Thoracic aorta (tissue), 2 donors: ENCODE measurements around the gene ANTXR2. TPM values are rescaled to one million over a fixed set of nuclear protein-coding genes. Genes with fewer than 3 reads are reported as not detected.

Experiments used
- ATAC-seq: fragments of 150-250 bp; one replicate; pipeline ENCODE4 v1.8.0; 2017; ENCODE audit warnings: low read depth; ENCODE audit not compliant: insufficient number of reproducible peaks, low FRiP score
- DNase-seq: peaks from one replicate; pipeline ENCODE4 v3.0.0-alpha.2; 2020; ENCODE audit warnings: low spot score
- H3K27ac ChIP-seq, 2 donors: fragments of 200-600 bp; sonication (generic); 1 replicate in 1 of 2; 2 replicates in 1 of 2; pipeline ENCODE4 v1.5.1; 2016; ENCODE audit warnings: mild to moderate bottlenecking in 2 of 2, moderate library complexity in 2 of 2
- H3K27me3 ChIP-seq: fragments of 200-600 bp; sonication (generic); replicated peaks from 2 replicates; pipeline ENCODE4 v1.6.0; 2016; ENCODE audit warnings: mild to moderate bottlenecking; ENCODE audit not compliant: insufficient read depth
- H3K36me3 ChIP-seq: fragments of 200-600 bp; sonication (generic); one replicate; pipeline ENCODE4 v1.5.1; 2016
- H3K4me1 ChIP-seq, 2 donors: fragments of 200-600 bp; sonication (generic); 1 replicate in 1 of 2; 2 replicates in 1 of 2; pipeline versions ENCODE4 v1.5.1 to v1.6.0; 2016; ENCODE audit warnings: low read depth in 2 of 2, mild to moderate bottlenecking in 1 of 2; ENCODE audit not compliant: control insufficient read depth in 1 of 2
- H3K4me3 ChIP-seq: fragments of 200-600 bp; sonication (generic); 2 replicates; pipeline ENCODE4 v1.5.1; 2016; ENCODE audit warnings: mild to moderate bottlenecking
- H3K9me3 ChIP-seq: fragments of 200-600 bp; sonication (generic); 2 replicates; pipeline ENCODE4 v1.5.1; 2016
- total RNA-seq, 2 donors: library from RNA; depleted of rRNA; stranded (reverse); fragments of >200 nt; gene quantifications; one replicate each; pipeline versions ENCODE4 v1.1.0 to v1.2.3, GENCODE V29; 2016
- TF ChIP-seq, protein P1 (sequence below): fragments of 200-600 bp; sonication (generic); IDR thresholded peaks from one replicate; pipeline ENCODE4 v1.5.1; 2019; ENCODE audit warnings: antibody characterized with exemption

The ANTXR2 gene
- total RNA-seq, 2 donors from 2014 or later: 48.3 to 63.8 TPM

DNA sequence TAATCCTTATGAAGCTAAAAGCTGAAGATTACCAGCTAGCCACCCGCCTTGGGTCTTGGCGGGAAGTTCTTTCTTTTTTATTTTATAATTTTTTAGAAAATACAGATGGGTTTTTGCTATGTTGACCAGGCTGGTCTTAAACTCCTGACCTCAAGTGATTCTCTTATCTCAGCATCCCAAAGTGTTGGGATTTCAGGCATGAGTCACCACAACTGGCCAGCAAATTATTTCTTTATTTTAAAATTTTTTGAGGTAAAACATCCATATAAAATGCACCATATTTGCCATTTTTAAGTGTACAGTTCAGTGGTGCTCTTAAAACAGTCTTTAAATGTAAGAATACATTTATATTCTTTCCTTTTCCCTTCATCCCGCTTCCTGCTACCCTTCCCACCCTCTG, 40.6 kb upstream of the ANTXR2 start:
- H3K36me3 ChIP-seq: no peaks in the 10 kb centered on the region
- peaks cover 11% of the 10 kb centered on the region for H3K9me3 ChIP-seq
- H3K4me3 ChIP-seq: no peak overlapping the region
- no peaks in the 10 kb centered on the region for H3K27me3 ChIP-seq
- TF ChIP-seq, protein P1, sequence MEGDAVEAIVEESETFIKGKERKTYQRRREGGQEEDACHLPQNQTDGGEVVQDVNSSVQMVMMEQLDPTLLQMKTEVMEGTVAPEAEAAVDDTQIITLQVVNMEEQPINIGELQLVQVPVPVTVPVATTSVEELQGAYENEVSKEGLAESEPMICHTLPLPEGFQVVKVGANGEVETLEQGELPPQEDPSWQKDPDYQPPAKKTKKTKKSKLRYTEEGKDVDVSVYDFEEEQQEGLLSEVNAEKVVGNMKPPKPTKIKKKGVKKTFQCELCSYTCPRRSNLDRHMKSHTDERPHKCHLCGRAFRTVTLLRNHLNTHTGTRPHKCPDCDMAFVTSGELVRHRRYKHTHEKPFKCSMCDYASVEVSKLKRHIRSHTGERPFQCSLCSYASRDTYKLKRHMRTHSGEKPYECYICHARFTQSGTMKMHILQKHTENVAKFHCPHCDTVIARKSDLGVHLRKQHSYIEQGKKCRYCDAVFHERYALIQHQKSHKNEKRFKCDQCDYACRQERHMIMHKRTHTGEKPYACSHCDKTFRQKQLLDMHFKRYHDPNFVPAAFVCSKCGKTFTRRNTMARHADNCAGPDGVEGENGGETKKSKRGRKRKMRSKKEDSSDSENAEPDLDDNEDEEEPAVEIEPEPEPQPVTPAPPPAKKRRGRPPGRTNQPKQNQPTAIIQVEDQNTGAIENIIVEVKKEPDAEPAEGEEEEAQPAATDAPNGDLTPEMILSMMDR: no peak
- ATAC-seq: no peak
- no peak overlapping the region for H3K27ac ChIP-seq
- no peak for DNase-seq
- H3K4me1 ChIP-seq: no peaks in the 10 kb centered on the region

DNA sequence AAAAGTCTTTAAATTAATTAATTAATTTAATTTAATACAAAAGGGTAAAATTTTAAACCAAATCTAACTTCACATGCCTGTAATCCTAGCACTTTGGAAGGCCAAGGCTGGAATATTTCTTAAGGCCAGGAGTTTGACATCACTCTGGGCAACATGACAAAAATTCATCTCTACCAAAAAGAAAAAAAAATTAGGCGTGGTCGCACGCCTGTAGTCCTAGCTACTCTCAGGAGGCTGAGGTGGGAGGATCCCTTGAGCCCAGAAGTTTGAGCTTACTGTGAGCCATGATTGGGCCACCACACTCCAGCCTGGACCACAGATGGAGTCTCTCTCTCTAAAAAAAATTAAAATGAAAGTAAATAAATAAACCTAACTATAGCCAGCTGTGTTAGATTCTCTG, 39.2 kb upstream of the ANTXR2 start:
- no peak overlapping the region for H3K27ac ChIP-seq
- H3K27me3 ChIP-seq: no peaks in the 10 kb centered on the region
- peaks cover 5% of the 10 kb centered on the region for H3K9me3 ChIP-seq
- H3K36me3 ChIP-seq: no peaks in the 10 kb centered on the region
- no peak overlapping the region for H3K4me3 ChIP-seq
- ATAC-seq: no peak
- TF ChIP-seq, protein P1: no peak
- no peak for DNase-seq
- no peaks in the 10 kb centered on the region for H3K4me1 ChIP-seq

DNA sequence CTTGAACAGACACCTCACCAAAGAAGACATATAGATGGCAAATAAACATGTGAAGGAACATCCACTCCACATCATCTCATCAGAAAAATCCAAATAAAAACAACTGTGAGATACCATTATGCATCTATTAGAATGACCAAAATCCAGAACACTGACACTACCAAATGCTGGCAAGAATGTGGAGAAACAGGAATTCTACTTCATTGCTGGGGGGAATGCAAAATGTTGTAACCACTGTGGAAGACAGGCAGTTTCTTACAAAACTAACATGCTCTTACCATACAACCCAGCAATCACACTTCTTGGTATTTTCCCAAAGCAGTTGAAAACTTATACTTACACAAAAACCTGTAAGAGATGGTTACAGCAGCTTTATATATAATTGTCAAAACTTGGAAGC, 38.2 kb upstream of the ANTXR2 start:
- Histone ChIP-seq H3K36me3 (no peaks in the 10 kb centered on the region), H3K4me1 (no peaks in the 10 kb centered on the region), H3K4me3 (no peak overlapping the region), H3K27me3 (no peaks in the 10 kb centered on the region), H3K27ac (no peak overlapping the region), H3K9me3 (peaks cover 5% of the 10 kb centered on the region)
- DNase-seq (no peak), ATAC-seq (no peak)
- TF ChIP-seq, protein P1: no peak

DNA sequence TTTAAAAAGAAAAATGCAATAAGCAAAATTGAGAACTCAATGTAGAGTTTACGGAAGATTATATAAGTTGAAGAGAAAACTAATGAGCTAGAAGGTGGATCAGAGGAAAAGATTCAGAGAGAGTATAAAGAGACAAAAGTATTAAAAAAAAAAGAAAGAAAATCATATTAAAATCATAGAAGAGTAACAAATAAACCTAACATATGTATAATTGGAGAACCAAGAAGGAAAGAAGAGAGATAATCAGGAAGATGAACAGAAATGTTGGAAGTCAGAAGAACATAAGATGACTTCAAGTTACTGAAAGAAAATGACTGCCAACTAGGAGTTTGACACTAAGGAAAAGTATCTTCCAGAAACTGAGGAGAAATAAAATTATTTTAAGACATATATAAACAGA, 34.3 kb upstream of the ANTXR2 start:
- Histone ChIP-seq H3K4me3 (no peak overlapping the region), H3K27me3 (no peaks in the 10 kb centered on the region), H3K36me3 (no peaks in the 10 kb centered on the region), H3K4me1 (no peaks in the 10 kb centered on the region), H3K9me3 (peaks cover 5% of the 10 kb centered on the region), H3K27ac (no peak overlapping the region)
- ATAC-seq: no peak
- TF ChIP-seq, protein P1: no peak
- no peak for DNase-seq

DNA sequence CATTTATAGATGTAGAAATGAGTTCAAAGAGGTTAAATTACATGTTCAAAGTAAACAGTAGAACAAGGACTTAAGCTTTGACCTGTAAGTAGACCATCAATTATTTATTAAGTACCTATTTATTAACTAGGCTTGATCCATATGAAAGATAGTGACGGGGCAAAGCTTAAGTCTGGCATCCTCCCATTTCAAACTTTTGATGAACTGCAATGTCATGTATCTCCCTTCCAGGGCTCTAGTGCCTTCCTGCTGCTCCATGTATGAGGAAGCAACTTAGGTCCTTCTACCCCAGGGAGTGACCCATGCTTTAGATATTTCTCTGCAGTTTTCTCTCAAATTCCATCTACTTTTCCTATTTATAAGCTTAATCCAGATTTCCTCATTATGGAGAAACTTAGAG, 31.9 kb upstream of the ANTXR2 start:
- peaks cover 5% of the 10 kb centered on the region for H3K9me3 ChIP-seq
- H3K27ac ChIP-seq: no peak overlapping the region
- TF ChIP-seq, protein P1: no peak
- no peak for DNase-seq
- no peaks in the 10 kb centered on the region for H3K36me3 ChIP-seq
- no peaks in the 10 kb centered on the region for H3K4me1 ChIP-seq
- H3K4me3 ChIP-seq: no peak overlapping the region
- ATAC-seq: no peak
- no peaks in the 10 kb centered on the region for H3K27me3 ChIP-seq
